ENCODE data around the gene BBX.

BBX gene

GRCh38 chr3:107795514-107796094 lies 272.8 kb downstream of the BBX start:
- peaks cover 13% of the 10 kb centered on the region for H3K36me3 Mint-ChIP-seq (ENCODE audit: low read depth)
- DNase-seq (ENCODE audit: low spot score): no peak
- H3K27ac Mint-ChIP-seq: no peak overlapping the region
- no peak overlapping the region for H3K4me3 Mint-ChIP-seq
- no peaks in the 10 kb centered on the region for H3K27me3 Mint-ChIP-seq (ENCODE audit: low read depth)
- H3K9me3 Mint-ChIP-seq: no peaks in the 10 kb centered on the region
- peaks cover 1% of the 10 kb centered on the region for H3K4me1 Mint-ChIP-seq (ENCODE audit: low read depth)

GRCh38 chr3:107796791-107797190 lies 274.0 kb downstream of the BBX start:
- no peak for DNase-seq (ENCODE audit: low spot score)
- peaks cover 1% of the 10 kb centered on the region for H3K4me1 Mint-ChIP-seq (ENCODE audit: low read depth)
- no peaks in the 10 kb centered on the region for H3K9me3 Mint-ChIP-seq
- H3K4me3 Mint-ChIP-seq: no peak overlapping the region
- H3K27ac Mint-ChIP-seq: no peak overlapping the region
- peaks cover 23% of the 10 kb centered on the region for H3K36me3 Mint-ChIP-seq (ENCODE audit: low read depth)
- H3K27me3 Mint-ChIP-seq (ENCODE audit: low read depth): no peaks in the 10 kb centered on the region

- peaks cover 20% of the 10 kb centered on the region for H3K36me3 Mint-ChIP-seq (ENCODE audit: low read depth)
- no peaks in the 10 kb centered on the region for H3K9me3 Mint-ChIP-seq
- no peak overlapping the region for H3K4me3 Mint-ChIP-seq
- H3K27ac Mint-ChIP-seq: no peak overlapping the region
- H3K4me1 Mint-ChIP-seq (ENCODE audit: low read depth): peaks cover 1% of the 10 kb centered on the region
- H3K27me3 Mint-ChIP-seq (ENCODE audit: low read depth): no peaks in the 10 kb centered on the region
- DNase-seq (ENCODE audit: low spot score): no peak
Measured at GRCh38 chr3:107797586-107797985, 274.8 kb downstream of the BBX start.

GRCh38 chr3:107798381-107798780 lies 275.6 kb downstream of the BBX start:
- peaks cover 21% of the 10 kb centered on the region for H3K36me3 Mint-ChIP-seq (ENCODE audit: low read depth)

GRCh38 chr3:107800710-107801109 lies 277.9 kb downstream of the BBX start:
- Mint-ChIP-seq H3K9me3 (no peaks in the 10 kb centered on the region), H3K27ac (no peak overlapping the region), H3K36me3 (ENCODE audit: low read depth) (peaks cover 28% of the 10 kb centered on the region), H3K4me3 (no peak overlapping the region), H3K4me1 (ENCODE audit: low read depth) (peaks cover 1% of the 10 kb centered on the region), H3K27me3 (ENCODE audit: low read depth) (no peaks in the 10 kb centered on the region)
- no peak for DNase-seq (ENCODE audit: low spot score)

More at GRCh38 chr3:107798381-107798780, 275.6 kb downstream of the BBX start:
- H3K4me3 Mint-ChIP-seq: no peak overlapping the region
- no peaks in the 10 kb centered on the region for H3K27me3 Mint-ChIP-seq (ENCODE audit: low read depth)
- H3K9me3 Mint-ChIP-seq: no peaks in the 10 kb centered on the region
- no peak for DNase-seq (ENCODE audit: low spot score)
- peaks cover 1% of the 10 kb centered on the region for H3K4me1 Mint-ChIP-seq (ENCODE audit: low read depth)
- no peak overlapping the region for H3K27ac Mint-ChIP-seq

- H3K9me3 Mint-ChIP-seq: no peaks in the 10 kb centered on the region
- H3K4me1 Mint-ChIP-seq (ENCODE audit: low read depth): no peaks in the 10 kb centered on the region
- DNase-seq (ENCODE audit: low spot score): no peak
- no peak overlapping the region for H3K4me3 Mint-ChIP-seq
- no peak overlapping the region for H3K27ac Mint-ChIP-seq
- H3K27me3 Mint-ChIP-seq (ENCODE audit: low read depth): no peaks in the 10 kb centered on the region
- peaks cover 30% of the 10 kb centered on the region for H3K36me3 Mint-ChIP-seq (ENCODE audit: low read depth)
Measured at GRCh38 chr3:107803170-107803569, 280.4 kb downstream of the BBX start.

GRCh38 chr3:107806021-107806420 lies 283.3 kb downstream of the BBX start:
- H3K9me3 Mint-ChIP-seq: no peaks in the 10 kb centered on the region
- H3K27me3 Mint-ChIP-seq (ENCODE audit: low read depth): no peaks in the 10 kb centered on the region
- peaks cover 8% of the 10 kb centered on the region for H3K4me1 Mint-ChIP-seq (ENCODE audit: low read depth)
- DNase-seq (ENCODE audit: low spot score): no peak
- H3K27ac Mint-ChIP-seq: no peak overlapping the region
- H3K36me3 Mint-ChIP-seq (ENCODE audit: low read depth): peaks cover 24% of the 10 kb centered on the region
- no peak overlapping the region for H3K4me3 Mint-ChIP-seq

GRCh38 chr3:107806536-107806935 lies 283.8 kb downstream of the BBX start:
- H3K4me1 Mint-ChIP-seq (ENCODE audit: low read depth): peaks cover 8% of the 10 kb centered on the region
- H3K36me3 Mint-ChIP-seq (ENCODE audit: low read depth): peaks cover 21% of the 10 kb centered on the region
- H3K4me3 Mint-ChIP-seq: no peak overlapping the region
- no peak for DNase-seq (ENCODE audit: low spot score)
- H3K27me3 Mint-ChIP-seq (ENCODE audit: low read depth): no peaks in the 10 kb centered on the region
- no peaks in the 10 kb centered on the region for H3K9me3 Mint-ChIP-seq
- no peak overlapping the region for H3K27ac Mint-ChIP-seq

- peaks cover 8% of the 10 kb centered on the region for H3K4me1 Mint-ChIP-seq (ENCODE audit: low read depth)
- H3K36me3 Mint-ChIP-seq (ENCODE audit: low read depth): peaks cover 10% of the 10 kb centered on the region
- H3K9me3 Mint-ChIP-seq: no peaks in the 10 kb centered on the region
- H3K27ac Mint-ChIP-seq: no peak overlapping the region
- no peak for DNase-seq (ENCODE audit: low spot score)
- H3K27me3 Mint-ChIP-seq (ENCODE audit: low read depth): no peaks in the 10 kb centered on the region
- peak overlapping the region; percentile 2 for H3K4me3 Mint-ChIP-seq
Measured at GRCh38 chr3:107810171-107811071, 287.7 kb downstream of the BBX start.

GRCh38 chr3:107813026-107813425 lies 290.3 kb downstream of the BBX start:
- DNase-seq (ENCODE audit: low spot score): no peak
- H3K4me3 Mint-ChIP-seq: no peak overlapping the region
- peaks cover 7% of the 10 kb centered on the region for H3K36me3 Mint-ChIP-seq (ENCODE audit: low read depth)
- H3K27me3 Mint-ChIP-seq (ENCODE audit: low read depth): no peaks in the 10 kb centered on the region
- peaks cover 8% of the 10 kb centered on the region for H3K4me1 Mint-ChIP-seq (ENCODE audit: low read depth)
- H3K9me3 Mint-ChIP-seq: no peaks in the 10 kb centered on the region
- no peak overlapping the region for H3K27ac Mint-ChIP-seq

GRCh38 chr3:107816107-107816506 lies 293.3 kb downstream of the BBX start:
- Mint-ChIP-seq H3K9me3 (no peaks in the 10 kb centered on the region), H3K36me3 (ENCODE audit: low read depth) (no peaks in the 10 kb centered on the region), H3K4me1 (ENCODE audit: low read depth) (no peaks in the 10 kb centered on the region), H3K27me3 (ENCODE audit: low read depth) (peaks cover 6% of the 10 kb centered on the region), H3K27ac (no peak overlapping the region), H3K4me3 (no peak overlapping the region)
- DNase-seq (ENCODE audit: low spot score): no peak

GRCh38 chr3:107817076-107817475 lies 294.3 kb downstream of the BBX start:
- Mint-ChIP-seq H3K4me1 (ENCODE audit: low read depth) (no peaks in the 10 kb centered on the region), H3K9me3 (no peaks in the 10 kb centered on the region), H3K27ac (no peak overlapping the region), H3K27me3 (ENCODE audit: low read depth) (peaks cover 8% of the 10 kb centered on the region), H3K36me3 (ENCODE audit: low read depth) (no peaks in the 10 kb centered on the region), H3K4me3 (no peak overlapping the region)
- no peak for DNase-seq (ENCODE audit: low spot score)

GRCh38 chr3:107818025-107818424 lies 295.3 kb downstream of the BBX start:
- no peaks in the 10 kb centered on the region for H3K36me3 Mint-ChIP-seq (ENCODE audit: low read depth)
- H3K27me3 Mint-ChIP-seq (ENCODE audit: low read depth): peaks cover 11% of the 10 kb centered on the region
- H3K4me1 Mint-ChIP-seq (ENCODE audit: low read depth): no peaks in the 10 kb centered on the region
- no peak overlapping the region for H3K4me3 Mint-ChIP-seq
- no peak overlapping the region for H3K27ac Mint-ChIP-seq
- H3K9me3 Mint-ChIP-seq: no peaks in the 10 kb centered on the region
- DNase-seq (ENCODE audit: low spot score): no peak

GRCh38 chr3:107819656-107820055 lies 296.9 kb downstream of the BBX start:
- Mint-ChIP-seq H3K4me1 (ENCODE audit: low read depth) (no peaks in the 10 kb centered on the region), H3K27me3 (ENCODE audit: low read depth) (peaks cover 11% of the 10 kb centered on the region), H3K36me3 (ENCODE audit: low read depth) (no peaks in the 10 kb centered on the region), H3K9me3 (no peaks in the 10 kb centered on the region), H3K4me3 (no peak overlapping the region), H3K27ac (no peak overlapping the region)
- DNase-seq (ENCODE audit: low spot score): no peak

Data from T-helper 2 cell treated with Interferon-gamma antibody and Interleukin-4, amounts not matched to agents 5 μg/mL and 100 μg/mL, for 36 hours (primary cell).